Heart left ventricle (tissue), 16 donors: ENCODE measurements around the gene ANKRD9. TPM values are rescaled to one million over a fixed set of nuclear protein-coding genes. Genes with fewer than 3 reads are reported as not detected.

Source experiments
- ATAC-seq, 4 donors: fragments of 200-7000 bp; cut with Tn5 transposase; one replicate each; pipeline ENCODE4 v1.9.1; 2020 to 2022; ENCODE audit warnings: moderate library complexity in 4 of 4, mild to moderate bottlenecking in 3 of 4, moderate number of reproducible peaks in 1 of 4
- DNase-seq, 5 donors: peaks; one replicate each; pipeline ENCODE4 v3.0.0-alpha.2; 2020
- H3K27ac ChIP-seq, 12 donors: fragments of 200-600 bp; sonication (generic) in 4 of 12; one replicate each; pipeline versions ENCODE4 v1.5.0 to v1.8.0; 2016 to 2022; ENCODE audit warnings: mild to moderate bottlenecking in 2 of 12
- H3K27me3 ChIP-seq, 9 donors: fragments of 200-600 bp; sonication (generic) in 2 of 9; one replicate each; pipeline versions ENCODE4 v1.5.1 to v1.8.0; 2016 to 2022; ENCODE audit warnings: mild to moderate bottlenecking in 3 of 9
- H3K36me3 ChIP-seq, 9 donors: fragments of 200-600 bp; sonication (generic) in 2 of 9; one replicate each; pipeline versions ENCODE4 v1.5.0 to v1.8.0; 2018 to 2022; ENCODE audit warnings: mild to moderate bottlenecking in 2 of 9
- H3K4me1 ChIP-seq, 12 donors: fragments of 200-600 bp; sonication (generic) in 4 of 12; one replicate each; pipeline versions ENCODE4 v1.5.0 to v1.8.0; 2016 to 2022; ENCODE audit warnings: mild to moderate bottlenecking in 3 of 12
- H3K4me3 ChIP-seq, 12 donors: fragments of 200-600 bp; sonication (generic) in 4 of 12; one replicate each; pipeline versions ENCODE4 v1.5.0 to v1.8.0; 2017 to 2022; ENCODE audit warnings: mild to moderate bottlenecking in 9 of 12, moderate library complexity in 4 of 12
- H3K9me3 ChIP-seq, 12 donors: fragments of 200-600 bp; sonication (generic) in 4 of 12; one replicate each; pipeline versions ENCODE4 v1.5.0 to v1.8.0; 2016 to 2022; ENCODE audit warnings: mild to moderate bottlenecking in 1 of 12
- POLR2A ChIP-seq, 2 donors: fragments of 450-650 bp; IDR thresholded peaks; one replicate each; pipeline ENCODE4 v1.6.1; 2017; ENCODE audit warnings: antibody characterized with exemption in 2 of 2, mild to moderate bottlenecking in 2 of 2, moderate library complexity in 2 of 2
- WGBS, 4 donors: extraction: QIAGEN DNeasy Blood & Tissue Kit in 2 of 4; methylation state at CpG; one replicate each; pipeline versions ENCODE4 v1.1.5 to v1.1.7; 2013 to 2018; 5-methylcytosine and 5-hydroxymethylcytosine counted together
- intact Hi-C, 10 donors: fragments of 100-400 bp; cut with DNase I; formaldehyde crosslinking; loops; one replicate each; pipeline versions ENCODE4 v1.11.1 to v1.14.2; 2022
- polyA plus RNA-seq, 2 donors: library from polyadenylated mRNA; stranded (reverse); fragments of 200-250 nt; gene quantifications; one replicate each; pipeline ENCODE4 v1.2.3, GENCODE V29; 2013
- total RNA-seq, 9 donors: library from RNA; depleted of rRNA in 2 of 9; stranded (reverse); fragments of >200 nt in 2 of 9; fragmentation: NEBNext Ultra II Directional in 3 of 9; extraction: Animal tissue kit (Norgen Biotek cat#: 25700) in 3 of 9; gene quantifications; one replicate each; pipeline versions ENCODE4 v1.1.0 to v1.2.4, GENCODE V29; 2016 to 2023
- TF ChIP-seq, protein P1 (sequence below), 12 donors: fragments of 200-600 bp; sonication (generic) in 4 of 12; IDR thresholded peaks; one replicate each; pipeline versions ENCODE4 v1.5.0 to v1.8.0; 2018 to 2022; ENCODE audit warnings: antibody characterized with exemption in 12 of 12, mild to moderate bottlenecking in 5 of 12
- donor health status: ischemic (EF 13 %, LVEDD 7.1; RV severe dilation, severe dysfunction).
- donor health status: healthy with polysubstance abuse.
- donor health status: DM: no; HTN: yes; CAD: no.
- donor health status: DM: no; HTN: no; CAD: no.
- donor health status: ischemic (EF 25% LVEDD 6.9; RV normal size, moderate dysfunction).
- donor health status: ischemic (EF 25% LVEDD 5.7; RV mildly dilated, moderate dysfunction).
- donor health status: healthy.
- donor health status: DM: yes; HTN: yes; CAD: no.
- donor health status: ischemic (EF 35%, LVEDD 5.7; RV mildly dilated, moderate dysfunction).
- donor health status: nonischemic (EF 11% LVEDD 7.7; RV severe dilation, severe dysfunction).
- donor health status: DM: yes; HTN: yes; CAD: no.
- donor health status: PGD.
- donor health status: ischemic (EF 29% LVEDD 5.4; RV normal size, mild dysfunction).
- donor health status: nonischemic (EF 23%, LVEDD 6.1; RV moderate dilation, normal function).

The ANKRD9 gene
- total and polyA plus RNA-seq, 11 donors, result 42.2 to 271 (median 126) TPM

DNA sequence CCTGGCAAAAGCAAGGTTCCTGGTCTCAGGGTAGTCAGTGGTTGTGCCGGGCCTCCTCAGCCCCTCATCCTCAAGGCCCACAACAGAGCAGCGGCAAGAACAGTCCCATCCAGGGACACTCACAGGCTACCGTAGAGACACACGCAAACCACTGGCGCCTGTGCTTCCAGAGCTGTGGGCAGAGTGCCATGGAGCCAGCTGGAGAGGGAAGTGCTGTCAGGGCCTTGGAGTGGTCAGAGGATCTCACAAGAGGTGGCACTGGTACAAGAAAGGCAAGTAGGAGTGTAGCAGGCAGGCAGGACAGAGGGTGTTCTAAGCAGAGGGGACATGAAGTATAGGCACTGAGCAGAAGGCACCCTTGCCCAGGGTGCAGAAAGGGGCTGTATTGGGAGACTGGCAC lies 34.6 kb downstream of the ANKRD9 start:
- no peaks in the 10 kb centered on the region for H3K9me3 ChIP-seq
- intact Hi-C loops, result no loop called here
- H3K4me1 ChIP-seq, result peaks cover 0 to 24% (median 14%) of the 10 kb centered on the region in 12 donors
- peak overlapping the region in 9 of 12 donors; percentile 24 to 77 (median 59) for H3K27ac ChIP-seq
- peak overlapping the region in 2 of 12 donors; percentile 15 to 36 for H3K4me3 ChIP-seq
- DNase-seq (peak; percentile 73 to 92 (median 89)), ATAC-seq (peak; percentile 81 to 96 (median 95))
- H3K27me3 ChIP-seq, result no peaks in the 10 kb centered on the region
- WGBS, 4 donors, result 37 to 73% (median 47%) methylated on average over 4 to 5 of the region's 5 CpGs
- TF ChIP-seq, protein P1, sequence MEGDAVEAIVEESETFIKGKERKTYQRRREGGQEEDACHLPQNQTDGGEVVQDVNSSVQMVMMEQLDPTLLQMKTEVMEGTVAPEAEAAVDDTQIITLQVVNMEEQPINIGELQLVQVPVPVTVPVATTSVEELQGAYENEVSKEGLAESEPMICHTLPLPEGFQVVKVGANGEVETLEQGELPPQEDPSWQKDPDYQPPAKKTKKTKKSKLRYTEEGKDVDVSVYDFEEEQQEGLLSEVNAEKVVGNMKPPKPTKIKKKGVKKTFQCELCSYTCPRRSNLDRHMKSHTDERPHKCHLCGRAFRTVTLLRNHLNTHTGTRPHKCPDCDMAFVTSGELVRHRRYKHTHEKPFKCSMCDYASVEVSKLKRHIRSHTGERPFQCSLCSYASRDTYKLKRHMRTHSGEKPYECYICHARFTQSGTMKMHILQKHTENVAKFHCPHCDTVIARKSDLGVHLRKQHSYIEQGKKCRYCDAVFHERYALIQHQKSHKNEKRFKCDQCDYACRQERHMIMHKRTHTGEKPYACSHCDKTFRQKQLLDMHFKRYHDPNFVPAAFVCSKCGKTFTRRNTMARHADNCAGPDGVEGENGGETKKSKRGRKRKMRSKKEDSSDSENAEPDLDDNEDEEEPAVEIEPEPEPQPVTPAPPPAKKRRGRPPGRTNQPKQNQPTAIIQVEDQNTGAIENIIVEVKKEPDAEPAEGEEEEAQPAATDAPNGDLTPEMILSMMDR (IDR thresholded peaks at IDR 0.05), result no peak
- TF ChIP-seq POLR2A (IDR thresholded peaks at IDR 0.05), result no peak
- peaks cover 0 to 20% (median 6%) of the 10 kb centered on the region in 9 donors for H3K36me3 ChIP-seq

DNA sequence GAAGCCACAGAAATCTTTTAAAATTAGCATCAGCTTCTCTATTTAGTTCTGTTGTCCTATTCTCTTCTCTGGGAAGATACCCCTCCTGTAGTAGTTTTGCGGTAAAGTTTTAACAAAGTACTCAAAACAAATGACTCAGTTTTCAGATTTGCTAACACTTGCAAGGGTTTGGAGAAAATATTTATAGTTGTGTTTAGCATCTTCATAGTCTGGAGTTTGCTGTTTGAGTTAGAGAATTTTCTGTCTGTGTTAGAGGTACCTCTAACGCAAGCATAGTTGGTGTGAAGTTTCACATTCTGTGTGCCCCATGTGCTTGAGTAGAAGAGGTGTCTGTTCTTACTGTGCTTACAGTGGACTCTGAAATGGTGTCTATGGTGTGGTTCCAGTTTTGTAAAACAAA lies 36.0 kb downstream of the ANKRD9 start:
- DNase-seq (no peak), ATAC-seq (no peak)
- Histone ChIP-seq H3K4me1 (peaks cover 0 to 18% (median 6%) of the 10 kb centered on the region in 12 donors), H3K9me3 (no peaks in the 10 kb centered on the region), H3K27me3 (no peaks in the 10 kb centered on the region), H3K4me3 (no peak overlapping the region), H3K36me3 (peaks cover 0 to 20% (median 10%) of the 10 kb centered on the region in 9 donors), H3K27ac (no peak overlapping the region)
- intact Hi-C loops, result no loop called here
- WGBS, 4 donors, result 96 to 100% (median 98%) methylated on average over 2 of the region's 2 CpGs
- TF ChIP-seq POLR2A (IDR thresholded peaks at IDR 0.05), result no peak
- TF ChIP-seq, protein P1 (IDR thresholded peaks at IDR 0.05), result no peak

DNA sequence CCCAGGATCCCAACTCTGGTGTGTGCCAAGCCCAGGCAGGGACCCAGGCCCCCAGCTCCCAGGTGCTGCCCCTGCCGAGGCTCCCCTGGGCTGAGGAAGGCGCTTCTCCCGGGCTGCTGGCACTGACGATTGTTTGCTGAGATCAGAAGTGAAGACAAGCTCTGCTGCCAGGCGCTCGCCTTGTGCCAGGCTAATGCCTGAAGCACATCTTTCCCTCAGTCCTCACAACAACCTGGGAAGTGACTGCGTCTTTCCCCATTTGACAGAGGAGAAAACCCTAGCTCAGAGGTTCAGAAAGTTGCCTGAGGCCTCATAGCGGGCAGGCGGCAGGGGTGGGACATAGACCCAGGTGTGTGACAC lies 36.8 kb downstream of the ANKRD9 start:
- DNase-seq (peak in 1 of 5 donors; percentile 20), ATAC-seq (no peak)
- peaks cover 0 to 25% (median 10%) of the 10 kb centered on the region in 9 donors for H3K36me3 ChIP-seq
- H3K27me3 ChIP-seq, result no peaks in the 10 kb centered on the region
- peaks cover 0 to 18% (median 6%) of the 10 kb centered on the region in 12 donors for H3K4me1 ChIP-seq
- 85 to 91% (median 89%) methylated on average over 7 to 9 of the region's 9 CpGs for WGBS, 4 donors
- no peak overlapping the region for H3K4me3 ChIP-seq
- H3K27ac ChIP-seq, result no peak overlapping the region
- H3K9me3 ChIP-seq, result no peaks in the 10 kb centered on the region
- TF ChIP-seq POLR2A (IDR thresholded peaks at IDR 0.05), result no peak
- TF ChIP-seq, protein P1 (IDR thresholded peaks at IDR 0.05), result no peak
- intact Hi-C loops, result no loop called here

DNA sequence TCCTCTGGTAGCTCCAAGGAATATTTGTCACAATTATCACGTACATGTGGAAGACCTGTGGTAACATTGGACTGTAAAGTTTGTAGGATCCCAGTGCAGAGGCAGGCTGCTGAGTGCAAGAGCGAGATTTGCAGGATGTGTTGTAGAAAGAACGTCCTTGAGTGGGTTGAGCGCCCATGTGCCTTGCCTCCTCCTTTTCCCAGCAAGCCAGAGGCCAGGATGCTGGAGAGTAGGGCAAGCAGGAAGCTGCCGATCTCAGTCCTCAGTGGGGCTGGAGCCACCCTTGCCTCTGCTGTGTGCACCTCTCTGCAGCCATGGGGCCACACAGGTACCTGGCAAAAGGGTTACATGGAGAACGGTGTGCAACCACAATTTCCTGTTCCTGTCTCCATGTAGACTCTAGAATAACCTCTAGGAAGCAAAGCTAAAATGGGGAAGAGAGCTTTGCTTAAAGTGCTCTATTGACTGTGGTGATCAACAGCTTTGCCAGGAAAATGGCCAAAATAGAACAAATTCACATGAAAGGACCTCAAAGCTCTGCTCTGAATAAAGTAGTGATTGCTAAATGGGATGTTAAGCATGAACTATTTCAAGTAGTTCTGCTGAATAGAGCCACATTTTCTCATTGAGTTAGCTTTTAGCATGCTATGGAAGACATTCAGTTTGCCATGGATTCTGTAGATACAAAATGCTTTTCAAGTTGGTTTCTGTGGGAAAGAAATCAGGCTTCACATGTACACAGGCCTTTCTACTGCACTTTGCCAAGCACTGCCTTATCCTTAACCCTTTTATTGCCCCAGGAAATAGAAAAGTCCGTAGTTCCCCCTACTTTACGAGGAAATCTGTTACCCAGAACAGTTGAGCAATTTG lies 37.4 kb downstream of the ANKRD9 start:
- 87 to 91% (median 89%) methylated on average over 8 of the region's 8 CpGs for WGBS, 4 donors
- intact Hi-C loops, result no loop called here
- DNase-seq, result peak in 1 of 5 donors; percentile 3
- H3K4me1 ChIP-seq, result peaks cover 0 to 18% (median 6%) of the 10 kb centered on the region in 12 donors
- TF ChIP-seq POLR2A (IDR thresholded peaks at IDR 0.05), result no peak
- TF ChIP-seq, protein P1 (IDR thresholded peaks at IDR 0.05), result no peak
- no peak overlapping the region for H3K4me3 ChIP-seq
- no peaks in the 10 kb centered on the region for H3K27me3 ChIP-seq
- ATAC-seq, result no peak
- no peaks in the 10 kb centered on the region for H3K9me3 ChIP-seq
- H3K36me3 ChIP-seq, result peaks cover 0 to 30% (median 10%) of the 10 kb centered on the region in 9 donors
- no peak overlapping the region for H3K27ac ChIP-seq
